Right lobe of liver (tissue), 4 donors: ENCODE results near the gene SIK3.

Source experiments
- CTCF ChIP-seq, 4 donors: fragments of 200-600 bp in 3 of 4; fragments of 450-650 bp in 1 of 4; IDR thresholded peaks; one replicate each; pipeline versions ENCODE4 v1.5.1 to v1.8.0; 2016 to 2022; ENCODE audit warnings: antibody characterized with exemption in 4 of 4, mild to moderate bottlenecking in 2 of 4
- POLR2A ChIP-seq: fragments of 450-650 bp; IDR thresholded peaks from one replicate; pipeline ENCODE4 v1.6.1; 2017; ENCODE audit warnings: antibody characterized with exemption, mild to moderate bottlenecking
- donor health status: DM: no; HTN: no; CAD: no.
- donor health status: DM: no; HTN: no; CAD: no.
- donor health status: DM: no; HTN: yes; CAD: no.

- no peak for TF ChIP-seq CTCF (IDR thresholded peaks at IDR 0.05)
- no peak for TF ChIP-seq POLR2A
These were observed 81.5 kb downstream of the SIK3 start for GRCh38 chr11:117016747-117017146.
